Astrocyte of the spinal cord (primary cell): ENCODE data around the gene ANKS1B.

ENCODE experiments used
- DNase-seq: peaks from one replicate; pipeline ENCODE4 v3.0.0; 2011; ENCODE audit warnings: low read depth, low spot score
- H3K4me3 ChIP-seq: 2 replicates; pipeline ENCODE4 v1.5.1; 2011; ENCODE audit warnings: low read depth, mild to moderate bottlenecking, low read length, moderate library complexity
- CTCF ChIP-seq: IDR thresholded peaks from 2 replicates; pipeline ENCODE4 v1.5.1; 2012; ENCODE audit warnings: low read depth, mild to moderate bottlenecking, low read length, inconsistent platforms
- in situ Hi-C: cut with HindIII; loops from 2 replicates; pipeline ENCODE4 v1.10.0; 2017; ENCODE audit warnings: low sequenced_read_pairs

Gene ANKS1B

GRCh38 chr12:99984271-99985128 lies at the start of gene ANKS1B:
ANKS1B (minus strand) TSS chr12:99984936; CDS start chr12:99984237, 699 bp downstream.
- peak within 1 kb of the TSS; percentile 58 for H3K4me3 ChIP-seq
- TF ChIP-seq CTCF, result no peak
- DNase-seq, result peak; percentile 15
- in situ Hi-C loops, result no loop called here

GRCh38 chr12:100031836-100032235 lies 47.1 kb upstream of the ANKS1B start:
- no peak overlapping the region for H3K4me3 ChIP-seq
- in situ Hi-C loops, result no loop called here
- no peak for DNase-seq
- TF ChIP-seq CTCF, result no peak

- in situ Hi-C loops, result no loop called here
- DNase-seq, result no peak
- no peak overlapping the region for H3K4me3 ChIP-seq
- TF ChIP-seq CTCF, result no peak
Measured at GRCh38 chr12:100027671-100028070, 42.9 kb upstream of the ANKS1B start.

GRCh38 chr12:100026241-100026640 lies 41.5 kb upstream of the ANKS1B start:
- DNase-seq, result peak; percentile 7
- TF ChIP-seq CTCF, result no peak
- no peak overlapping the region for H3K4me3 ChIP-seq
- in situ Hi-C loops, result no loop called here

DNA sequence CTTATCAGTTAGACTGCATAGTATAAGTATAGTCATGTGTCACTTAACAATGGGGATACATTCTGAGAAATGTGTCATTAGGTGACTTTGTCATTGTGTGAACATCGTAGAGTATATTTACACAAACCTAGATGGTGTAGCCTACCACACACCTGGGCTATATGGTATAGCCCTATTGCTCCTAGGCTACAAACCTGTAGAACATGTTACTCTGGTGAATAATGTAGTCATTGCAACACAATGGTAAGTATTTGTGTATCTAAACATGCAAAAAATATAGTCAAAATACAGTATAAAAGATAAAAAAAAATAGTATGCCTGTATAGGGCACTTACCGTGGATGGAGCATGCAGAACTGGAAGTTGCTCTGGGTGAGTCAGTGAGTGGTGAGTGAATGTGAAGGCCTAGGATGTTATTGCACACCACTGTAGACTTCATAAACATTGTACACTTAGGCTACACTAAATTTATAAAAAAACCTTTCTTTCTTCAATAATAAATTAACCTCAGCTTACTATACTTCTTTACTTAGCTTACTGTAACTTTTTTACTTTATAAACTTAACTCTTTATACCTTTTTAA lies 40.3 kb upstream of the ANKS1B start:
- no peak for DNase-seq
- no peak for TF ChIP-seq CTCF
- in situ Hi-C loops, result no loop called here
- no peak overlapping the region for H3K4me3 ChIP-seq

DNA sequence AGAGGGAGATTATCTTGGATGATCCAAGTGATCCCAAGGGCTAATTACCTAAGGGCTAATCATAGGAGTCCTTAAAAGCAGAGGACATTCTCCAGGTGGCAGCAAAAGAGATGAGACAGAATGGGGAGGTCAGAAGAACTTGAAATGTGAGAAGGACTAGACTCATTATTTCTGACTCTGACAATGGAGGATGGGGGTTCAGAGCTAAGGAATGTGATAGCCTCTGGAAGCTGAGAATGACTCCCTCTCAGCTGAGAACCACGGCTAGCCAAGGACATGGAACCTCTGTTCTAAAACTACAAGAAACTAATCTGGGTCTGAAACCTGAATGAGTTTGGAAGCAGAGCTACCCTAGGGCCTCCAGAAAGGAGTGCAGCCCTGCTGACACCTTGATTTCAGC lies 35.6 kb upstream of the ANKS1B start:
- DNase-seq, result no peak
- in situ Hi-C loops, result no loop called here
- TF ChIP-seq CTCF, result no peak
- no peak overlapping the region for H3K4me3 ChIP-seq
